Gastroesophageal sphincter (tissue), 4 donors: Measurements from ENCODE around the gene MDM1. TPM values are rescaled to one million over a fixed set of nuclear protein-coding genes. Genes with fewer than 3 reads are reported as not detected.

Experiments used
- ATAC-seq: fragments of 150-250 bp; one replicate; pipeline ENCODE4 v1.9.1; 2016; ENCODE audit warnings: mild to moderate bottlenecking, moderate library complexity
- H3K27ac ChIP-seq, 4 donors: fragments of 200-600 bp; sonication (generic) in 3 of 4; 1 replicate in 3 of 4; 2 replicates in 1 of 4; pipeline ENCODE4 v1.5.1; 2016 to 2019
- H3K27me3 ChIP-seq: fragments of 200-600 bp; sonication (generic); one replicate; pipeline ENCODE4 v1.5.1; 2019
- H3K36me3 ChIP-seq, 2 donors: fragments of 200-600 bp; sonication (generic); one replicate each; pipeline ENCODE4 v1.5.1; 2019; ENCODE audit warnings: control low read depth in 1 of 2
- H3K4me1 ChIP-seq, 3 donors: fragments of 200-600 bp; sonication (generic); 1 replicate in 2 of 3; 2 replicates in 1 of 3; pipeline ENCODE4 v1.5.1; 2016 to 2019; ENCODE audit warnings: control low read depth in 2 of 3
- H3K4me3 ChIP-seq, 2 donors: fragments of 200-600 bp; sonication (generic); one replicate each; pipeline ENCODE4 v1.5.1; 2019; ENCODE audit warnings: mild to moderate bottlenecking in 1 of 2, moderate library complexity in 1 of 2
- H3K9me3 ChIP-seq, 3 donors: fragments of 200-600 bp; sonication (generic); one replicate each; pipeline ENCODE4 v1.5.1; 2017 to 2019; ENCODE audit warnings: control low read depth in 2 of 3
- EP300 ChIP-seq: sonication (generic); formaldehyde crosslinking; IDR thresholded peaks from one replicate; pipeline ENCODE4 v1.6.1; 2017; ENCODE audit warnings: antibody characterized with exemption, mild to moderate bottlenecking
- POLR2A ChIP-seq, 2 donors: fragments of 450-650 bp; IDR thresholded peaks; one replicate each; pipeline ENCODE4 v1.6.1; 2017; ENCODE audit warnings: antibody characterized with exemption in 2 of 2, mild to moderate bottlenecking in 2 of 2, moderate library complexity in 1 of 2
- POLR2AphosphoS5 ChIP-seq: sonication (generic); formaldehyde crosslinking; IDR thresholded peaks from one replicate; pipeline ENCODE4 v1.6.1; 2017; ENCODE audit warnings: antibody characterized with exemption
- WGBS, 2 donors: methylation state at CpG; one replicate each; pipeline ENCODE4 v1.1.5; 2018; ENCODE audit warnings: low coverage in 1 of 2; 5-methylcytosine and 5-hydroxymethylcytosine counted together
- total RNA-seq, 4 donors: library from RNA; depleted of rRNA; stranded (reverse); fragments of >200 nt; gene quantifications; one replicate each; pipeline ENCODE4 v1.1.0, GENCODE V29; 2016
- TF ChIP-seq, protein P1 (sequence below), 4 experiments: fragments of 200-600 bp in 2 of 4; fragments of 450-650 bp in 2 of 4; sonication (generic) in 1 of 4; IDR thresholded peaks; one replicate each; pipeline ENCODE4 v1.5.1; 2017 to 2019; ENCODE audit warnings: antibody characterized with exemption in 4 of 4, mild to moderate bottlenecking in 2 of 4, moderate library complexity in 2 of 4

The MDM1 gene
- total RNA-seq, 4 donors from 2014 or later, result 13.5 to 38.8 (median 23.1) TPM

DNA sequence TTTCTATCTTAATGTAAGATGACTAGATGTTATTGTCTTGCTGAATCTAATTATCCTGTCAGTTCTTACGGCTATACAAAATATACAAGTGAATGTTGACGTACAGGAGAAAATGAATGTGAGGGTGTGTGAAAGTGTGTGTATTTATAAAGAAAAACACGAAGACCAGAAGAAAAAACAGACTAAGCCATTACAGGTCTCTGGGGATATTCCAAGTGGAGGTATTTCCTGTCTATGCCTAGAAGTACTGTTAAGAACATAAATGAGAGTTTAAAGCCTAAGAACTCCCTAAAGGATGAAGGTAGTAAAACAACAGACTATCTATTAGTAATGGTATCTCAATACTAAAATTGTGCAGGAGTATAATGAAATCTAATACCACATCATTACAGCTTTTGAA lies 7.6 kb downstream of the MDM1 start:
- TF ChIP-seq, protein P1, sequence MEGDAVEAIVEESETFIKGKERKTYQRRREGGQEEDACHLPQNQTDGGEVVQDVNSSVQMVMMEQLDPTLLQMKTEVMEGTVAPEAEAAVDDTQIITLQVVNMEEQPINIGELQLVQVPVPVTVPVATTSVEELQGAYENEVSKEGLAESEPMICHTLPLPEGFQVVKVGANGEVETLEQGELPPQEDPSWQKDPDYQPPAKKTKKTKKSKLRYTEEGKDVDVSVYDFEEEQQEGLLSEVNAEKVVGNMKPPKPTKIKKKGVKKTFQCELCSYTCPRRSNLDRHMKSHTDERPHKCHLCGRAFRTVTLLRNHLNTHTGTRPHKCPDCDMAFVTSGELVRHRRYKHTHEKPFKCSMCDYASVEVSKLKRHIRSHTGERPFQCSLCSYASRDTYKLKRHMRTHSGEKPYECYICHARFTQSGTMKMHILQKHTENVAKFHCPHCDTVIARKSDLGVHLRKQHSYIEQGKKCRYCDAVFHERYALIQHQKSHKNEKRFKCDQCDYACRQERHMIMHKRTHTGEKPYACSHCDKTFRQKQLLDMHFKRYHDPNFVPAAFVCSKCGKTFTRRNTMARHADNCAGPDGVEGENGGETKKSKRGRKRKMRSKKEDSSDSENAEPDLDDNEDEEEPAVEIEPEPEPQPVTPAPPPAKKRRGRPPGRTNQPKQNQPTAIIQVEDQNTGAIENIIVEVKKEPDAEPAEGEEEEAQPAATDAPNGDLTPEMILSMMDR (IDR thresholded peaks at IDR 0.05), result no peak
- no peak for TF ChIP-seq POLR2AphosphoS5
- no peak for TF ChIP-seq EP300
- TF ChIP-seq POLR2A (IDR thresholded peaks at IDR 0.05), result no peak
- H3K9me3 ChIP-seq, result no peaks in the 10 kb centered on the region
- ATAC-seq, result no peak
- 64 to 66% methylated on average over 3 of the region's 3 CpGs for WGBS, 2 donors
- no peaks in the 10 kb centered on the region for H3K27me3 ChIP-seq
- H3K4me1 ChIP-seq, result peaks cover 0 to 61% (median 3%) of the 10 kb centered on the region in 3 donors
- no peak overlapping the region for H3K4me3 ChIP-seq
- peak overlapping the region in 1 of 4 donors; percentile 19 for H3K27ac ChIP-seq
- H3K36me3 ChIP-seq, result peaks cover 0 to 32% of the 10 kb centered on the region in 2 donors

DNA sequence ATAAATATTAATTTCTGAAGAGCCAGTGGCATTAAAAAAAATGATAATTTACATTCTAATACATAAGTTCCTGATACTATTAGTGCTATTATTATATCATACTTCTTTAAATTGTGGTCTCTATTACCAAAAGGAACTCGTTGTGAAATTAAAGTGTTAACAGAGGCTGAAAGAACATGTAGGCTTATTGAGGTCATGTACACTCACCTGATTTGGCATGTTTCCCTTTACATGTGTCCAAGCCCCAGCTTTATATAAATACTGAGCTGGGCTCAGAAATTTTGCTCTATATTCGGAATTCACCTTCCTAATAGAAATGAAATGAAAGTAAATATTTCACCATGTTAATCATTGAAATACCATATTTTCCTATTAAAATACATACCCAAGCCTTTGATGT lies 11.0 kb downstream of the MDM1 start:
- Histone ChIP-seq H3K4me1 (peaks cover 0 to 42% (median 3%) of the 10 kb centered on the region in 3 donors), H3K36me3 (peaks cover 0 to 14% of the 10 kb centered on the region in 2 donors), H3K9me3 (no peaks in the 10 kb centered on the region), H3K27me3 (no peaks in the 10 kb centered on the region), H3K4me3 (no peak overlapping the region), H3K27ac (peak overlapping the region in 3 of 4 donors; percentile 13 to 79 (median 69))
- WGBS, 2 donors, result 29 to 47% methylated on average over 2 of the region's 2 CpGs
- ATAC-seq, result no peak
- TF ChIP-seq EP300, result no peak
- TF ChIP-seq, protein P1 (IDR thresholded peaks at IDR 0.05), result no peak
- TF ChIP-seq POLR2A (IDR thresholded peaks at IDR 0.05), result no peak
- TF ChIP-seq POLR2AphosphoS5, result peak; percentile 23

DNA sequence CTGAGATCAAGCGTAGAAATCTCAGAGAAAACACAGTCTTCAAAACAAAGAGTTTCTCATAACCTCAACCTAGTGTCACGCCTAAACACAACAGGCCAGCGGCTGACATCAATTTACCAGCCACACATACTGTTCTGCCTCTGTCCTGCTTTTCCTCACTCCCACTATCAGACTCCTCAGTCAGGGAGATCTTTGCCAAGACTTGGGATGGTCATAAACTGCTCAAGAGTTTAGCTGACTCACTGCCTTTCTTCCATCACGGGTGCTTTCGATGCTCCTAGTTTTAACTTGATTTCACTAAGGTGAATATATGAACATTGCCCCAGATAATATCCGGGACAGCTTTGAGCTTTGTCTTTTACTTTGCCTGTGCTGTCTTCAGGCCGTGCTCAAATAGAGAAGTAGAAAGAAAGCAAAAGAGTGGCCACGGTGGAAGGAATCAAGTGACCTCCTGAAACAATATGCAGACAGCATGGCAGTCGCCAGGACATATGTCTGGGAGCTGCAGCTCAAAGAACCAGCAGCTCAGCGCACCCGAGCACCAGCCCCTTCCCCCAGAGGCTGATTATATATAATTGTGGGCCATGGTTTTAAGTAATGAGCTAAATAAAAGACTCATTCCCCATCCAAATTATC lies 12.1 kb downstream of the MDM1 start:
- H3K36me3 ChIP-seq, result peaks cover 0 to 19% of the 10 kb centered on the region in 2 donors
- ATAC-seq, result peak; percentile 87
- no peaks in the 10 kb centered on the region for H3K9me3 ChIP-seq
- TF ChIP-seq POLR2A (IDR thresholded peaks at IDR 0.05) (no peak), POLR2AphosphoS5 (peak; percentile 56)
- peak overlapping the region; percentile 69 to 79 (median 74) for H3K27ac ChIP-seq
- no peaks in the 10 kb centered on the region for H3K27me3 ChIP-seq
- 40 to 50% methylated on average over 5 to 8 of the region's 11 CpGs for WGBS, 2 donors
- no peak overlapping the region for H3K4me3 ChIP-seq
- H3K4me1 ChIP-seq, result peaks cover 0 to 36% (median 3%) of the 10 kb centered on the region in 3 donors

DNA sequence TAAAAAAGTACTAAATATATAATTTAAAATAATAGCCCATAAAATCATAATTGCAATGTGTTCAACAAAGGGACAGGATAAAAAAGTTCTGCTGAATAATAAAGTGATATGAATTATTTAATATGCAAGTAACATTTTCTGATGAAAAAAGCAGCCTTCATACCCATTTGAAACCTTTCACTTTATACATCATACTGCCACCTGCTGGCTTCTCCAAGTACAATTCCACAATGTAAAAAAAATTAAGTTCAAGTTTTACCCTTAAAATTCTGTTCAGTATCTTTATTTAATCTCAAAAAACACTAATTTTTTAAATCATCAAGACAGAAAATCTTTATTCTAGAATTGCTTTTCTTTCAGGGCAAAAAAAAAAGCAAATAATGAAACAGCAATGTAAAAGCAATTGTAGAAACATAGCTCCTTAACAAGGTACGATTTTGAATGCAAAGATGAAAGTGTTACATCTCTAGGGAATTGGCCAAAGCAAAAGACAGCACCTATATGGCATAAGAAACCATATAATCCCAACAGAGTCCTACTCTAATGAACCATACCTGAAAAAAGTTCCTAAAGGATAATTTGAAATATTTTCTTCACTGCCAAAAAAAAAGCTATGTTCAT lies 15.0 kb downstream of the MDM1 start:
- no peak for ATAC-seq
- no peaks in the 10 kb centered on the region for H3K9me3 ChIP-seq
- no peaks in the 10 kb centered on the region for H3K27me3 ChIP-seq
- TF ChIP-seq, protein P1 (IDR thresholded peaks at IDR 0.05), result peak; percentile 58 to 71 (median 64)
- no peak for TF ChIP-seq POLR2A (IDR thresholded peaks at IDR 0.05)
- no peak for TF ChIP-seq POLR2AphosphoS5
- no peak for TF ChIP-seq EP300
- no peak overlapping the region for H3K4me3 ChIP-seq
- 68 to 100% methylated on average over 1 of the region's 1 CpG for WGBS, 2 donors
- peaks cover 9 to 43% of the 10 kb centered on the region in 2 donors for H3K36me3 ChIP-seq
- peaks cover 0 to 21% (median 3%) of the 10 kb centered on the region in 3 donors for H3K4me1 ChIP-seq
- H3K27ac ChIP-seq, result no peak overlapping the region

DNA sequence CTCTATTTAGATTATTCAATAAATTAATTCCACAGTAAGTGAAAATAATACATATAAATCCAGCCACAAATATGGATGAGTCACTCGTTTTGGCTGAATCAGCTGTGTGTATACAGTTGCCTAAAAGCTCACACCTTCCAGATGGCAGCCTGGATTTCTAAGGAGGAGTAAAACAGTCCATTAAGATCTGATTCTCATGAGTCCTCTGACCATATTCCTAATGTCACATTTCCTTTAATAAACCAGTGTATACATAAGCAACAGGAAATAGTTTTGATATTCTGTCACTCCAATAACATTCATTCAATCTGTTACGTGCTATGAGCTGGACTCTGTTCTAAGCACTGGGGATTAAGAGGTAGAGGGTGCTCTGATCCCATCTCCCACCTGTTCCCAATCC lies 21.8 kb downstream of the MDM1 start:
- H3K4me3 ChIP-seq, result no peak overlapping the region
- no peaks in the 10 kb centered on the region for H3K27me3 ChIP-seq
- H3K9me3 ChIP-seq, result no peaks in the 10 kb centered on the region
- peaks cover 14 to 84% of the 10 kb centered on the region in 2 donors for H3K36me3 ChIP-seq
- 35 to 37% methylated on average over 2 of the region's 2 CpGs for WGBS, 2 donors
- ATAC-seq, result no peak
- TF ChIP-seq EP300 (no peak), POLR2A (IDR thresholded peaks at IDR 0.05) (no peak), POLR2AphosphoS5 (no peak)
- TF ChIP-seq, protein P1 (IDR thresholded peaks at IDR 0.05), result no peak
- H3K27ac ChIP-seq, result no peak overlapping the region
- H3K4me1 ChIP-seq, result no peaks in the 10 kb centered on the region
